Lower leg skin (tissue), 4 donors: ENCODE results near the gene TPM3. TPM values are rescaled to one million over a fixed set of nuclear protein-coding genes. Genes with fewer than 3 reads are reported as not detected.
"Not testable (repeated sequence)": the region's sequence is repeated elsewhere in the genome, so short reads cannot be mapped to it uniquely, and the experiment has no call there.

Experiments used
- DNase-seq, 2 donors: peaks; one replicate each; pipeline ENCODE4 v3.0.0-alpha.2; 2019; ENCODE audit warnings: low spot score in 2 of 2
- H3K4me3 ChIP-seq: fragments of 200-600 bp; sonication (generic); 2 replicates; pipeline ENCODE4 v1.5.1; 2017; ENCODE audit warnings: mild to moderate bottlenecking, low read depth; ENCODE audit not compliant: poor library complexity, severe bottlenecking
- POLR2A ChIP-seq, 2 donors: fragments of 450-650 bp; IDR thresholded peaks; one replicate each; pipeline ENCODE4 v1.6.1; 2016 to 2017; ENCODE audit warnings: antibody characterized with exemption in 2 of 2, mild to moderate bottlenecking in 1 of 2, moderate library complexity in 1 of 2
- WGBS, 2 donors: methylation state at CpG; one replicate each; pipeline ENCODE4 v1.1.5; 2018; 5-methylcytosine and 5-hydroxymethylcytosine counted together
- intact Hi-C: fragments of 100-400 bp; cut with DNase I; formaldehyde crosslinking; loops from one replicate; pipeline ENCODE4 v1.15.0; 2023; ENCODE audit warnings: low total_unique reads
- total RNA-seq, 4 donors: library from RNA; depleted of rRNA; stranded (reverse); fragments of >200 nt; gene quantifications; one replicate each; pipeline ENCODE4 v1.1.0, GENCODE V29; 2016
- TF ChIP-seq, protein P1 (sequence below), 3 donors: fragments of 450-650 bp; IDR thresholded peaks; one replicate each; pipeline ENCODE4 v1.5.1; 2016; ENCODE audit warnings: antibody characterized with exemption in 3 of 3, mild to moderate bottlenecking in 3 of 3, moderate library complexity in 2 of 3

Gene TPM3
- total RNA-seq, 4 donors from 2014 or later, result 119 to 226 (median 181) TPM

- TF ChIP-seq POLR2A (IDR thresholded peaks at IDR 0.05), result no peak
- TF ChIP-seq, protein P1, sequence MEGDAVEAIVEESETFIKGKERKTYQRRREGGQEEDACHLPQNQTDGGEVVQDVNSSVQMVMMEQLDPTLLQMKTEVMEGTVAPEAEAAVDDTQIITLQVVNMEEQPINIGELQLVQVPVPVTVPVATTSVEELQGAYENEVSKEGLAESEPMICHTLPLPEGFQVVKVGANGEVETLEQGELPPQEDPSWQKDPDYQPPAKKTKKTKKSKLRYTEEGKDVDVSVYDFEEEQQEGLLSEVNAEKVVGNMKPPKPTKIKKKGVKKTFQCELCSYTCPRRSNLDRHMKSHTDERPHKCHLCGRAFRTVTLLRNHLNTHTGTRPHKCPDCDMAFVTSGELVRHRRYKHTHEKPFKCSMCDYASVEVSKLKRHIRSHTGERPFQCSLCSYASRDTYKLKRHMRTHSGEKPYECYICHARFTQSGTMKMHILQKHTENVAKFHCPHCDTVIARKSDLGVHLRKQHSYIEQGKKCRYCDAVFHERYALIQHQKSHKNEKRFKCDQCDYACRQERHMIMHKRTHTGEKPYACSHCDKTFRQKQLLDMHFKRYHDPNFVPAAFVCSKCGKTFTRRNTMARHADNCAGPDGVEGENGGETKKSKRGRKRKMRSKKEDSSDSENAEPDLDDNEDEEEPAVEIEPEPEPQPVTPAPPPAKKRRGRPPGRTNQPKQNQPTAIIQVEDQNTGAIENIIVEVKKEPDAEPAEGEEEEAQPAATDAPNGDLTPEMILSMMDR (IDR thresholded peaks at IDR 0.05), result no peak
- intact Hi-C loops, result no loop called here
- DNase-seq, result no peak
- WGBS, 2 donors, result 89 to 90% methylated on average over 4 of the region's 4 CpGs
- no peak overlapping the region for H3K4me3 ChIP-seq
These were observed 45.0 kb upstream of the TPM3 start for GRCh38 chr1:154236855-154237254.

GRCh38 chr1:154233127-154233526, 41.2 kb upstream of the TPM3 start:
- 96 to 97% methylated on average over 12 of the region's 12 CpGs for WGBS, 2 donors
- intact Hi-C loops, H3K4me3 ChIP-seq, DNase-seq: not testable (repeated sequence)

DNA sequence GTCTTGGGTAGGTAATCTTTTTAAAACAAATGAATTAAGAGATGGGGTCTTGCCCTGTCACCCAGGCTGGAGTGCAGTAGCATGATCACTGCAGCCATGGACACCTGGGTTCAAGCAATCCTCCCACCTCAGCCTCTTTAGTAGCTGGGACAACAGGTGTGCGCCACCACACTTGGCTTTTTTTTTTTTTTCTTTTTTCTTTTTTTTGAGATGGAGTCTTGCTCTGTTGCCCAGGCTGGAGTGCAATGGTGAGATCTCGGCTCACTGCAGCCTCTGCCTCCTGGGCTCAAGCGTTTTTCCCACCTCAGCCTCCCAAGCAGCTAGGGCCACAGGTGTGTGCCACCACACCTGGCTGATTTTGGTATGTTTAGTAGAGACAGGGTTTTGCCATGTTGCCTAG, 39.2 kb upstream of the TPM3 start:
- intact Hi-C loops, DNase-seq, H3K4me3 ChIP-seq: not testable (repeated sequence)
- 93 to 100% methylated on average over 3 of the region's 3 CpGs for WGBS, 2 donors

GRCh38 chr1:154225370-154225769, 33.5 kb upstream of the TPM3 start:
- intact Hi-C loops, result no loop called here
- no peak overlapping the region for H3K4me3 ChIP-seq
- WGBS, 2 donors, result 95 to 97% methylated on average over 2 of the region's 2 CpGs
- no peak for TF ChIP-seq POLR2A (IDR thresholded peaks at IDR 0.05)
- TF ChIP-seq, protein P1 (IDR thresholded peaks at IDR 0.05), result no peak
- no peak for DNase-seq

GRCh38 chr1:154223621-154224020, 31.7 kb upstream of the TPM3 start:
- TF ChIP-seq POLR2A (IDR thresholded peaks at IDR 0.05), result no peak
- TF ChIP-seq, protein P1 (IDR thresholded peaks at IDR 0.05), result no peak
- no peak for DNase-seq
- H3K4me3 ChIP-seq, result no peak overlapping the region
- WGBS, 2 donors, result 48 to 49% methylated on average over 2 of the region's 2 CpGs
- intact Hi-C loops, result no loop called here

- TF ChIP-seq POLR2A (IDR thresholded peaks at IDR 0.05), result no peak
- TF ChIP-seq, protein P1 (IDR thresholded peaks at IDR 0.05), result no peak
- intact Hi-C loops, result no loop called here
- H3K4me3 ChIP-seq, result no peak overlapping the region
- no peak for DNase-seq
- WGBS, 2 donors, result 85 to 86% methylated on average over 1 of the region's 1 CpG
These were observed 31.0 kb upstream of the TPM3 start for GRCh38 chr1:154222918-154223317.

GRCh38 chr1:154222518-154222917, 30.6 kb upstream of the TPM3 start:
- H3K4me3 ChIP-seq, result no peak overlapping the region
- intact Hi-C loops, result no loop called here
- no peak for DNase-seq
- 88 to 94% methylated on average over 1 of the region's 1 CpG for WGBS, 2 donors
- TF ChIP-seq, protein P1 (IDR thresholded peaks at IDR 0.05), result no peak
- no peak for TF ChIP-seq POLR2A (IDR thresholded peaks at IDR 0.05)
